ENCODE results near the gene ERVFRD-1. TPM values are rescaled to one million over a fixed set of nuclear protein-coding genes. Genes with fewer than 3 reads are reported as not detected.
"Not testable (repeated sequence)": the region's sequence is repeated elsewhere in the genome, so short reads cannot be mapped to it uniquely, and the experiment has no call there.

Gene ERVFRD-1
- total RNA-seq, 1 experiment from 2014 or later, result not detected

DNA sequence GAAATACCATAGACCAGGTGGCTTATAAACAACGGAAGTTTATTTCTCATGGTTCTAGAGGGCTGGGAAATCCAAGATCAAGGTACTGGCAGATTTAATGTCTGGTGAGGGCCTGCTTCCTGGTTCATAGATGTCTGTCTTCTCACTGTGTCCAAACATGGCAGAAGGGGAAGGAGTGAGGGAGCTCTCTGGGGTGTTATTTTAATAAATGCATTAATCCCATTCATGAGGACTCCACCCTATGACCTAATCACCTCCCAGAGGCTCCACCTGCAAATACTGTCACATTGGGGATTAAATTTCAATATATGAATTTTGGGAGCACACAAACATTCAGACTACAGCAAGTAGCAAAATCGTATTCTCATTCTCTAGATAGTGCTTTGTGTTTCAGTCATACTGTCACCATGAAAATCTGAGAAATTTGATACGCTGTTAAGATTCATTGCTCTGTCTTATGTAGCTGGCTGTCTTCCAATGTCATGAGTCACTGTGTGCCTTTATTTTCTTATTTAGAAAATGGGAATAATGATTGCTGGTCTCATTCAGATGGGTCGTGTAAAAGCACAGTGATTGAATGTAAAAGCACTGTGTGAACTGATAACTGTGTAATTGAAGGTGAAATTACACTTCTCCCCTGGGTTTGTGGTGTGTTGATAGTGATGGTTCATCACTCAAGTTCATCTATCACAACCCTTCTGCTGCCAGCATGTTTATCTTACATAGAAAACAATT, 8.9 kb upstream of the ERVFRD-1 start:
- peaks cover 5% of the 10 kb centered on the region; the same call in 1 of the 2 replicates for H3K4me1 Mint-ChIP-seq
- ATAC-seq, result no peak
- TF ChIP-seq, protein P1, sequence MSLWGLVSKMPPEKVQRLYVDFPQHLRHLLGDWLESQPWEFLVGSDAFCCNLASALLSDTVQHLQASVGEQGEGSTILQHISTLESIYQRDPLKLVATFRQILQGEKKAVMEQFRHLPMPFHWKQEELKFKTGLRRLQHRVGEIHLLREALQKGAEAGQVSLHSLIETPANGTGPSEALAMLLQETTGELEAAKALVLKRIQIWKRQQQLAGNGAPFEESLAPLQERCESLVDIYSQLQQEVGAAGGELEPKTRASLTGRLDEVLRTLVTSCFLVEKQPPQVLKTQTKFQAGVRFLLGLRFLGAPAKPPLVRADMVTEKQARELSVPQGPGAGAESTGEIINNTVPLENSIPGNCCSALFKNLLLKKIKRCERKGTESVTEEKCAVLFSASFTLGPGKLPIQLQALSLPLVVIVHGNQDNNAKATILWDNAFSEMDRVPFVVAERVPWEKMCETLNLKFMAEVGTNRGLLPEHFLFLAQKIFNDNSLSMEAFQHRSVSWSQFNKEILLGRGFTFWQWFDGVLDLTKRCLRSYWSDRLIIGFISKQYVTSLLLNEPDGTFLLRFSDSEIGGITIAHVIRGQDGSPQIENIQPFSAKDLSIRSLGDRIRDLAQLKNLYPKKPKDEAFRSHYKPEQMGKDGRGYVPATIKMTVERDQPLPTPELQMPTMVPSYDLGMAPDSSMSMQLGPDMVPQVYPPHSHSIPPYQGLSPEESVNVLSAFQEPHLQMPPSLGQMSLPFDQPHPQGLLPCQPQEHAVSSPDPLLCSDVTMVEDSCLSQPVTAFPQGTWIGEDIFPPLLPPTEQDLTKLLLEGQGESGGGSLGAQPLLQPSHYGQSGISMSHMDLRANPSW (CRISPR knock-in tag; conservative IDR thresholded peaks at IDR 0.05; ENCODE audit: low read depth), result no peak
- ChIA-PET POLR2A (no interaction called here), CTCF (no interaction called here)
- no peak for DNase-seq (ENCODE audit: low spot score)
- H3K4me3 Mint-ChIP-seq, result no peak overlapping the region
- H3K36me3 Mint-ChIP-seq, result no peaks in the 10 kb centered on the region
- no peaks in the 10 kb centered on the region for H3K27me3 Mint-ChIP-seq (ENCODE audit: low read depth)
- peaks cover 5% of the 10 kb centered on the region; the same call in 1 of the 2 replicates for H3K9me3 Mint-ChIP-seq
- H3K27ac Mint-ChIP-seq, result no peak overlapping the region

DNA sequence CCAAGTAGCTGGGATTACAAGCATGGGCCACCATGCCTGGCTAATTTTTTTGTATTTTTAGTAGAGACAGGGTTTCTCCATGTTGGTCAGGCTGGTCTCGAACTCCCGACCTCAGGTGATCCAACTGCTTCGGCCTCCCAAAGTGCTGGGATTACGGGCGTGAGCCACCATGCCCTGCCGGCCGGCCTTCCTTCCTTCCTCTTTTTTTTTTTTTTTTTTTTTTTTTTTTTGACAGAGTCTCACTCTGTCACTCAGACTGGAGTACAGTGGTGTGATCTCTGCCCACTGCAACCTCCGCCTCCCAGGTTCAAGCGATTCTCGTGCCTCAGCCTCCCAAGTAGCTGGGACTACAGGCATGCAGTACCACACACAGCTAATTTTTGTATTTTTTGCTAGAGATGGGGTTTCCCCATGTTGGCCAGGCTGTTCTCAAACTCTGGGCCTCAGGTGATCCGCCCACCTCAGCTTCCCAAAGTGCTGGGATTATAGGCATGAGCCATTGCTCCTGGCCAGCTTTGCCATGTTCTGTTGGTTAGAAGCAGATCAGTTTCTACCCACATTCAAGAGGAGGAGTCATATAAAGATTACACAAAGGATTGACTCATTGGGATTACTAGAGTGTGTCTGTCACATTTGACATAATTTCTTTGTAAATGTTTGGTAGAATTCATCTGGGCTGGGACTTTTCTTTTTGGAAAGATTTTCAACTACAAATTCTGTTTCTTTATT, 4.4 kb upstream of the ERVFRD-1 start:
- H3K4me1 Mint-ChIP-seq, result peaks cover 12% of the 10 kb centered on the region
- H3K27ac Mint-ChIP-seq; ATAC-seq; POLR2A ChIA-PET; H3K4me3 Mint-ChIP-seq; DNase-seq (ENCODE audit: low spot score); H3K9me3 Mint-ChIP-seq; CTCF ChIA-PET; H3K27me3 Mint-ChIP-seq (ENCODE audit: low read depth); H3K36me3 Mint-ChIP-seq: not testable (repeated sequence)

GRCh38 chr6:11113038-11113437, 1.5 kb upstream of the ERVFRD-1 start:
- POLR2A ChIA-PET, result no interaction called here
- H3K4me3 Mint-ChIP-seq, result no peak overlapping the region
- peaks cover 24% of the 10 kb centered on the region for H3K4me1 Mint-ChIP-seq
- no peaks in the 10 kb centered on the region for H3K27me3 Mint-ChIP-seq (ENCODE audit: low read depth)
- TF ChIP-seq ZNF232 (CRISPR knock-in tag; IDR thresholded peaks at IDR 0.05) (no peak), FOXP4 (CRISPR knock-in tag; IDR thresholded peaks at IDR 0.05) (no peak), CBFB (CRISPR knock-in tag; IDR thresholded peaks at IDR 0.05; ENCODE audit: low read depth) (no peak), TEAD1 (CRISPR knock-in tag; IDR thresholded peaks at IDR 0.05) (no peak), GRHL2 (CRISPR knock-in tag; IDR thresholded peaks at IDR 0.05; ENCODE audit: insufficient replicate concordance, severe bottlenecking) (no peak), TCF7 (CRISPR knock-in tag; IDR thresholded peaks at IDR 0.05; ENCODE audit: low read depth) (no peak)
- TF ChIP-seq, protein P2, sequence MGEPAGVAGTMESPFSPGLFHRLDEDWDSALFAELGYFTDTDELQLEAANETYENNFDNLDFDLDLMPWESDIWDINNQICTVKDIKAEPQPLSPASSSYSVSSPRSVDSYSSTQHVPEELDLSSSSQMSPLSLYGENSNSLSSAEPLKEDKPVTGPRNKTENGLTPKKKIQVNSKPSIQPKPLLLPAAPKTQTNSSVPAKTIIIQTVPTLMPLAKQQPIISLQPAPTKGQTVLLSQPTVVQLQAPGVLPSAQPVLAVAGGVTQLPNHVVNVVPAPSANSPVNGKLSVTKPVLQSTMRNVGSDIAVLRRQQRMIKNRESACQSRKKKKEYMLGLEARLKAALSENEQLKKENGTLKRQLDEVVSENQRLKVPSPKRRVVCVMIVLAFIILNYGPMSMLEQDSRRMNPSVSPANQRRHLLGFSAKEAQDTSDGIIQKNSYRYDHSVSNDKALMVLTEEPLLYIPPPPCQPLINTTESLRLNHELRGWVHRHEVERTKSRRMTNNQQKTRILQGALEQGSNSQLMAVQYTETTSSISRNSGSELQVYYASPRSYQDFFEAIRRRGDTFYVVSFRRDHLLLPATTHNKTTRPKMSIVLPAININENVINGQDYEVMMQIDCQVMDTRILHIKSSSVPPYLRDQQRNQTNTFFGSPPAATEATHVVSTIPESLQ (CRISPR knock-in tag; IDR thresholded peaks at IDR 0.05), result no peak
- DNase-seq (ENCODE audit: low spot score) (no peak), ATAC-seq (no peak)
- no peak overlapping the region for H3K27ac Mint-ChIP-seq
- no peaks in the 10 kb centered on the region for H3K36me3 Mint-ChIP-seq
- H3K9me3 Mint-ChIP-seq, result no peaks in the 10 kb centered on the region
- CTCF ChIA-PET, result no interaction called here

DNA sequence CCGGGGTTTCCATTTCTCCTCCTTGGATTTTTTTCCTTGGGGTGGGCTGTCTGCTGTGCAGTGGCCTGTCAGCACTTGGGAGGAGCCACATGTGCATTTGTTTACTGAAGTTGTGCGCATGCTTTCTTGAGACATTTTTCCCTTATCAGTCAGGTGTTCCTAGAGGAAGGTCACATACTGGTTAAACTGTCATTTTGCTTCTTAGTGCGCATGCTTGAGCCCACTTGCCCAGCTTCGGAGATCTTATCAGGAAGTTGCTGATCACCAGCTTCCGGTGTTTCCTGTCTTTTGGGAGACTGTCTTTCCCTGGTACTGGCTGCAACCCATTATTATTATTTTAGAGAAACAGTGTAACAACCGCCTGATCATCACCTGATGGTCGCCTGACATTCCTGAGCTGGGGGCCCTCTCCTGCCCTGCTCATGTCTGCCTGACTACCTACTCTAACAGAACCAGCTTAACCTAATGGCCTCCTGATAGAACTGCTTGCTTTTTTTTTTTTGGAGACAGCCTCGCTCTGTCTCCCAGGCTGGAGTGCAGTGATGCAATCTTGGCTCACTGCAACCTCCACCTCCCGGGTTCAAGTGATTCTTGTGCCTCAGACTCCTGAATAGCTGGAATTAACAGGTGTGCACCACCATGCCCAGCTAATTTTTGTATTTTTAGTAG, 378 bp upstream of the ERVFRD-1 start:
- Mint-ChIP-seq H3K4me1 (peaks cover 36% of the 10 kb centered on the region), H3K9me3 (no peaks in the 10 kb centered on the region), H3K27ac (no peak overlapping the region; the same call in 1 of the 2 replicates), H3K4me3 (no peak overlapping the region), H3K27me3 (ENCODE audit: low read depth) (no peaks in the 10 kb centered on the region), H3K36me3 (no peaks in the 10 kb centered on the region)
- ATAC-seq (no peak), DNase-seq (ENCODE audit: low spot score) (no peak)
- CTCF ChIA-PET, result no interaction called here
- POLR2A ChIA-PET, result interaction anchor here (0.6 kb wide), 1 partner anchor 917 kb away, joined by 3 read pairs; no protein-coding TSS in a partner anchor
- no peak for TF ChIP-seq ZNF416 (CRISPR knock-in tag; IDR thresholded peaks at IDR 0.05)
- no peak for TF ChIP-seq ZNF423 (CRISPR knock-in tag; IDR thresholded peaks at IDR 0.05)
- no peak for TF ChIP-seq NFATC4 (CRISPR knock-in tag; IDR thresholded peaks at IDR 0.05)
- TF ChIP-seq ETV6 (CRISPR knock-in tag; IDR thresholded peaks at IDR 0.05), result no peak
- TF ChIP-seq, protein P3, sequence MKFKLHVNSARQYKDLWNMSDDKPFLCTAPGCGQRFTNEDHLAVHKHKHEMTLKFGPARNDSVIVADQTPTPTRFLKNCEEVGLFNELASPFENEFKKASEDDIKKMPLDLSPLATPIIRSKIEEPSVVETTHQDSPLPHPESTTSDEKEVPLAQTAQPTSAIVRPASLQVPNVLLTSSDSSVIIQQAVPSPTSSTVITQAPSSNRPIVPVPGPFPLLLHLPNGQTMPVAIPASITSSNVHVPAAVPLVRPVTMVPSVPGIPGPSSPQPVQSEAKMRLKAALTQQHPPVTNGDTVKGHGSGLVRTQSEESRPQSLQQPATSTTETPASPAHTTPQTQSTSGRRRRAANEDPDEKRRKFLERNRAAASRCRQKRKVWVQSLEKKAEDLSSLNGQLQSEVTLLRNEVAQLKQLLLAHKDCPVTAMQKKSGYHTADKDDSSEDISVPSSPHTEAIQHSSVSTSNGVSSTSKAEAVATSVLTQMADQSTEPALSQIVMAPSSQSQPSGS (CRISPR knock-in tag; IDR thresholded peaks at IDR 0.05; ENCODE audit: borderline replicate concordance, low read depth), result no peak
- TF ChIP-seq JAZF1 (CRISPR knock-in tag; IDR thresholded peaks at IDR 0.05), result no peak
- no peak for TF ChIP-seq TEAD1 (CRISPR knock-in tag; IDR thresholded peaks at IDR 0.05)
- TF ChIP-seq, protein P4, sequence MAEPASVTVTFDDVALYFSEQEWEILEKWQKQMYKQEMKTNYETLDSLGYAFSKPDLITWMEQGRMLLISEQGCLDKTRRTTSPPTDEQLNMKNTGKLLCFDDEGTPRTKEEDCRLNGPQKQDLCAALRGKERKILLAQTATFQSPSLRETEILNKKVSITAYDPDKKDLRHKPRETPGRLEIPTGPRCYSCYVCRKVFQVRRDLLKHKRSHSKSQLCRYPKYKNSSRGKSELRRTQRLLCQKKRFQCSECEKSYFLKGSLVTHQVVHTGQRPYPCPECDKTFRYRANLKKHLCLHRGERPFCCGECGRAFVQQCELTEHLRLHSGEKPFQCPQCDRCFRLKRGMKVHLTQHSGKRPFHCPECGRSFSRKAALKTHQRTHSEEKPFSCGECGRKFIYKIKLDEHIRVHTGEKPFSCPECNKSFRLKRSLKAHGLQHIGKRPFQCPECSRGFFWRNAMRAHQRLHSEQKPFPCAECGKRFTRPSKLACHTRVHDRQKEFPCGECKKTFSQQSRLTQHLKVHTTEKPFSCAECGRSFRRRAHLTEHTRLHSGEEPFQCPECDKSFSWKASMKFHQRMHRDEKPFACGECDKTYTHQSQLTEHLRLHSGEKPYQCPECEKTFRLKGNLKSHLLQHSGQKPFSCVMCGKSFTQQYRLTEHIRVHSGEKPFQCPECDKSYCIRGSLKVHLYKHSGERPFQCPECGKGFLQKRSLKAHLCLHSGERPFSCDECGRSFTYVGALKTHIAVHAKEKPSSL (CRISPR knock-in tag; conservative IDR thresholded peaks at IDR 0.05), result no peak

Measured in WTC11 (cell line).